ENCODE results near the gene PSD. TPM values are rescaled to one million over a fixed set of nuclear protein-coding genes. Genes with fewer than 3 reads are reported as not detected.

PSD gene
- total RNA-seq, 4 donors from 2014 or later, result 0.56 to 4.5 (median 2.1) TPM

GRCh38 chr10:102400076-102400475 is 18.5 kb downstream of the PSD start:
- 65 to 88% methylated on average over 13 to 15 of the region's 17 CpGs for WGBS, 2 donors
- TF ChIP-seq POLR2A (IDR thresholded peaks at IDR 0.05) (no peak), CTCF (IDR thresholded peaks at IDR 0.05) (no peak)
- no peak overlapping the region for H3K4me3 ChIP-seq (ENCODE audit: low read depth, poor library complexity, severe bottlenecking)
- intact Hi-C loops (cut with DNase I; ENCODE audit: low total_unique reads), result no loop called here
- no peak for DNase-seq (ENCODE audit: low spot score in 2 of 2)

- 1 to 6% methylated on average over 31 to 58 of the region's 72 CpGs for WGBS, 2 donors
- TF ChIP-seq CTCF (IDR thresholded peaks at IDR 0.05), result peak in 1 of 3 donors; percentile 79
- TF ChIP-seq POLR2A (IDR thresholded peaks at IDR 0.05), result no peak
- DNase-seq (ENCODE audit: low spot score in 2 of 2), result peak; percentile 78 to 97
- H3K4me3 ChIP-seq (ENCODE audit: low read depth, poor library complexity, severe bottlenecking), result peak overlapping the region; percentile 8
- intact Hi-C loops (cut with DNase I; ENCODE audit: low total_unique reads), result loop anchor here (10.0 kb wide), 1 partner anchor 185 kb away; no protein-coding TSS in a partner anchor
Observed at GRCh38 chr10:102399217-102400021, 19.2 kb downstream of the PSD start.

DNA sequence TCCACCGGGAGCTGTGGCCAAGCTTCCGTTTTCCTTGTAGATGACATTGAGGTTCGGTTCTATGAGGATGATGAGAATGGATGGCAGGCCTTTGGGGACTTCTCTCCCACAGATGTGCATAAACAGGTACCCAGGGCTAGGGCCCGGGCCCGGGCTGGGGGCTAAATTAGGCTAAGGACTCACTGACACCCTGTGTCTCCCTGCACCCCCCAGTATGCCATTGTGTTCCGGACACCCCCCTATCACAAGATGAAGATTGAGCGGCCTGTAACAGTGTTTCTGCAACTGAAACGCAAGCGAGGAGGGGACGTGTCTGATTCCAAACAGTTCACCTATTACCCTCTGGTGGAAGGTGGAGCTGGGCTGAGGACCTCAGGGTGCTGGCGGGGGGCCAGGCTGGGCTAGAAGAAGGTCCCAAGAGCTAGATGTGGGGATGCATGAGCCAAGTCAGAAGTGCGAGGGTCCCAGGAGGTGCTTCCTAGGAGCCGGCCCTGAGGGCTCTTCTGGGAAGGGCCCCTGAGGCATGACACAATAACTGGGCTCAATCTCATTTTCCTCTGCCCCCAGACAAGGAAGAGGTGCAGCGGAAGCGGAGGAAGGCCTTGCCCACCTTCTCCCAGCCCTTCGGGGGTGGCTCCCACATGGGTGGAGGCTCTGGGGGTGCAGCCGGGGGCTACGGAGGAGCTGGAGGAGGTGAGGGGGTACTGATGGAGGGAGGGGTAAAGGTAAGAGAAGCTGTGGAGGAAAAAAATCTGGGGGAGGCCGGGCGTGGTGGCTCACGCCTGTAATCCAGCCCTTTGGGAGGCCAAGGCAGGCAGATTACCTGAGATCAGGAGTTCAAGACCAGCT is 20.2 kb downstream of the PSD start:
- H3K4me3 ChIP-seq (ENCODE audit: low read depth, poor library complexity, severe bottlenecking), result no peak overlapping the region
- WGBS, 2 donors, result 81 to 84% methylated on average over 21 of the region's 21 CpGs
- TF ChIP-seq POLR2A (IDR thresholded peaks at IDR 0.05), result no peak
- TF ChIP-seq CTCF (IDR thresholded peaks at IDR 0.05), result no peak
- intact Hi-C loops (cut with DNase I; ENCODE audit: low total_unique reads), result loop anchor here (10.0 kb wide), 1 partner anchor 186 kb away; no protein-coding TSS in a partner anchor
- DNase-seq (ENCODE audit: low spot score in 2 of 2), result no peak

DNA sequence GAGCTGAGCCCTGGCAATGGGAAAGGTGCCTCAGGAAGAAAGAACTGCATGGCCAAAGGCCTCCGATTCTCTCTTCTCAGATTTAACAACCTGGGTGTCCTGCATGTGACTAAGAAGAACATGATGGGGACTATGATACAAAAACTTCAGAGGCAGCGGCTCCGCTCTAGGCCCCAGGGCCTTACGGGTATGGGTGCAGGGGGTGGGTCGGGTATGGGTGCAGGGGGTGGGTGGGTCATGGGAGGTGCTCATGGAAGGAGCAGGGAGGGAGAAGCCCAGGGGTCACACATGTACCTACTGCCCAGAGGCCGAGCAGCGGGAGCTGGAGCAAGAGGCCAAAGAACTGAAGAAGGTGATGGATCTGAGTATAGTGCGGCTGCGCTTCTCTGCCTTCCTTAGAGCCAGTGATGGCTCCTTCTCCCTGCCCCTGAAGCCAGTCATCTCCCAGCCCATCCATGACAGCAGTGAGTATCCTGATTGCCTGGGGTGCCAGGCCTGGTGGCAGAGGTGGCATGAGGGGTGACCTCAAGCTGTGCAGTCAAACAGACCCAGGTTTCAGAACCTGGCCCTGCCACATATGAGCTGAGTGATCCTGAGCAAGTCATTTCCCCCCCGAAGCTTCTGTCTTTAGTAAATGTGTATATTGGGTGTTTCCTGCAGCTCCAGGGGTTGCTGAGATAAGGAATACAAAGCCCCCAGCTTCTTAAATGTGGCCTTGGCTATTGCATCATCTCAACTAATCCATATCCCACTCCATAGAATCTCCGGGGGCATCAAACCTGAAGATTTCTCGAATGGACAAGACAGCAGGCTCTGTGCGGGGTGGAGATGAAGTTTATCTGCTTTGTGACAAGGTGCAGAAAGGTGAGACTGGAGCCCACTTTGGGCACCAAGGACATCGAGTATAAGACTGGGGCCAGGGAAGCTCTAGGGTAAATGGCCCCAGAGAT is 21.1 kb downstream of the PSD start:
- 90 to 95% methylated on average over 13 of the region's 14 CpGs for WGBS, 2 donors

More for the DNA sequence above, 21.1 kb downstream of the PSD start:
- no peak for DNase-seq (ENCODE audit: low spot score in 2 of 2)
- TF ChIP-seq CTCF (IDR thresholded peaks at IDR 0.05) (no peak), POLR2A (IDR thresholded peaks at IDR 0.05) (no peak)
- intact Hi-C loops (cut with DNase I; ENCODE audit: low total_unique reads), result loop anchor here (10.0 kb wide), 1 partner anchor 187 kb away; no protein-coding TSS in a partner anchor
- no peak overlapping the region for H3K4me3 ChIP-seq (ENCODE audit: low read depth, poor library complexity, severe bottlenecking)
